ENCODE data around the gene CDS2.

Gene CDS2

GRCh38 chr20:5205348-5206210 lies 78.8 kb downstream of the CDS2 start:
- peak; percentile 79 for DNase-seq (ENCODE audit: low read depth)
- TF ChIP-seq POLR2A (IDR thresholded peaks at IDR 0.05; ENCODE audit: extremely low read depth, insufficient read length) = no peak
- TF ChIP-seq, protein P1, sequence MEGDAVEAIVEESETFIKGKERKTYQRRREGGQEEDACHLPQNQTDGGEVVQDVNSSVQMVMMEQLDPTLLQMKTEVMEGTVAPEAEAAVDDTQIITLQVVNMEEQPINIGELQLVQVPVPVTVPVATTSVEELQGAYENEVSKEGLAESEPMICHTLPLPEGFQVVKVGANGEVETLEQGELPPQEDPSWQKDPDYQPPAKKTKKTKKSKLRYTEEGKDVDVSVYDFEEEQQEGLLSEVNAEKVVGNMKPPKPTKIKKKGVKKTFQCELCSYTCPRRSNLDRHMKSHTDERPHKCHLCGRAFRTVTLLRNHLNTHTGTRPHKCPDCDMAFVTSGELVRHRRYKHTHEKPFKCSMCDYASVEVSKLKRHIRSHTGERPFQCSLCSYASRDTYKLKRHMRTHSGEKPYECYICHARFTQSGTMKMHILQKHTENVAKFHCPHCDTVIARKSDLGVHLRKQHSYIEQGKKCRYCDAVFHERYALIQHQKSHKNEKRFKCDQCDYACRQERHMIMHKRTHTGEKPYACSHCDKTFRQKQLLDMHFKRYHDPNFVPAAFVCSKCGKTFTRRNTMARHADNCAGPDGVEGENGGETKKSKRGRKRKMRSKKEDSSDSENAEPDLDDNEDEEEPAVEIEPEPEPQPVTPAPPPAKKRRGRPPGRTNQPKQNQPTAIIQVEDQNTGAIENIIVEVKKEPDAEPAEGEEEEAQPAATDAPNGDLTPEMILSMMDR (IDR thresholded peaks at IDR 0.05; ENCODE audit: low read depth, low read length) = peak; percentile 98
- TF ChIP-seq, protein P2, sequence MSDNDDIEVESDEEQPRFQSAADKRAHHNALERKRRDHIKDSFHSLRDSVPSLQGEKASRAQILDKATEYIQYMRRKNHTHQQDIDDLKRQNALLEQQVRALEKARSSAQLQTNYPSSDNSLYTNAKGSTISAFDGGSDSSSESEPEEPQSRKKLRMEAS (IDR thresholded peaks at IDR 0.05; ENCODE audit: low read depth, low read length) = peak; percentile 12; the same call in 1 of the 2 replicates
- H3K4me3 ChIP-seq (ENCODE audit: low read depth, low read length) = no peak overlapping the region

GRCh38 chr20:5207138-5207537 lies 80.3 kb downstream of the CDS2 start:
- TF ChIP-seq, protein P2 (IDR thresholded peaks at IDR 0.05; ENCODE audit: low read depth, low read length) = no peak
- TF ChIP-seq POLR2A (IDR thresholded peaks at IDR 0.05; ENCODE audit: extremely low read depth, insufficient read length) = no peak
- TF ChIP-seq, protein P1 (IDR thresholded peaks at IDR 0.05; ENCODE audit: low read depth, low read length) = no peak
- no peak for TF ChIP-seq MYC (IDR thresholded peaks at IDR 0.05; ENCODE audit: low read depth, low read length)
- no peak overlapping the region for H3K4me3 ChIP-seq (ENCODE audit: low read depth, low read length)
- DNase-seq (ENCODE audit: low read depth) = no peak

- no peak overlapping the region for H3K4me3 ChIP-seq (ENCODE audit: low read depth, low read length)
- TF ChIP-seq, protein P1 (IDR thresholded peaks at IDR 0.05; ENCODE audit: low read depth, low read length) = no peak
- TF ChIP-seq, protein P2 (IDR thresholded peaks at IDR 0.05; ENCODE audit: low read depth, low read length) = no peak
- TF ChIP-seq POLR2A (IDR thresholded peaks at IDR 0.05; ENCODE audit: extremely low read depth, insufficient read length) (no peak), MYC (IDR thresholded peaks at IDR 0.05; ENCODE audit: low read depth, low read length) (no peak)
- no peak for DNase-seq (ENCODE audit: low read depth)
Observed at GRCh38 chr20:5211803-5212714, 85.3 kb downstream of the CDS2 start.

- TF ChIP-seq, protein P2 (IDR thresholded peaks at IDR 0.05; ENCODE audit: low read depth, low read length) = no peak
- TF ChIP-seq, protein P1 (IDR thresholded peaks at IDR 0.05; ENCODE audit: low read depth, low read length) = no peak
- TF ChIP-seq POLR2A (IDR thresholded peaks at IDR 0.05; ENCODE audit: extremely low read depth, insufficient read length) (no peak), MYC (IDR thresholded peaks at IDR 0.05; ENCODE audit: low read depth, low read length) (no peak)
- no peak overlapping the region for H3K4me3 ChIP-seq (ENCODE audit: low read depth, low read length)
- DNase-seq (ENCODE audit: low read depth) = no peak
Observed at GRCh38 chr20:5212907-5213487, 86.2 kb downstream of the CDS2 start.

GRCh38 chr20:5214826-5215225 lies 88.0 kb downstream of the CDS2 start:
- TF ChIP-seq MYC (IDR thresholded peaks at IDR 0.05; ENCODE audit: low read depth, low read length) = no peak
- TF ChIP-seq, protein P1 (IDR thresholded peaks at IDR 0.05; ENCODE audit: low read depth, low read length) = no peak
- TF ChIP-seq, protein P2 (IDR thresholded peaks at IDR 0.05; ENCODE audit: low read depth, low read length) = no peak
- DNase-seq (ENCODE audit: low read depth) = peak; percentile 28
- H3K4me3 ChIP-seq (ENCODE audit: low read depth, low read length) = no peak overlapping the region

Data from NB4 (cell line).